ENCODE data around the gene SF3B6.

Gene SF3B6

DNA sequence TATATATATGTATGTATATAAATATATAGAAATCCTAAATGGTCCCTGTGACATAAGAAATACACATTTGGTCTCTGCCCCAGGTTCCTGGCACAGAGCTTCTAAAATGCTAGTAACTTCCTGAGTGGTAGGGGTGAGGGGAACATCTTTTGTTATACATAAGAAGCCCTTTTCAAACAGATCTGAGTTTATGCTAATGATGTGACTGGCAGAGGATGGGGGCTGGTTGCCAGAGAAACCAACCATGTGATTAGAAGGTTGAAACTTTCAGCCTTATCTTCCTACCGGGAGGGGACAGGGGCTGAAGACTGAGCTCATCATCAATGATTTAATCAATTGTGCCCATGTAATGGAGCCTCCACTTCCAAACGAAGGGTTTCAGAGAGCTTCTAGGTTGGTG lies 49.9 kb downstream of the SF3B6 start:
- H3K4me3 ChIP-seq (replicated peaks; ENCODE audit: low read depth, low read length): no peak overlapping the region
- DNase-seq (ENCODE audit: low read depth): no peak
- TF ChIP-seq CTCF (IDR thresholded peaks at IDR 0.05; ENCODE audit: low read length, missing control alignments): no peak

DNA sequence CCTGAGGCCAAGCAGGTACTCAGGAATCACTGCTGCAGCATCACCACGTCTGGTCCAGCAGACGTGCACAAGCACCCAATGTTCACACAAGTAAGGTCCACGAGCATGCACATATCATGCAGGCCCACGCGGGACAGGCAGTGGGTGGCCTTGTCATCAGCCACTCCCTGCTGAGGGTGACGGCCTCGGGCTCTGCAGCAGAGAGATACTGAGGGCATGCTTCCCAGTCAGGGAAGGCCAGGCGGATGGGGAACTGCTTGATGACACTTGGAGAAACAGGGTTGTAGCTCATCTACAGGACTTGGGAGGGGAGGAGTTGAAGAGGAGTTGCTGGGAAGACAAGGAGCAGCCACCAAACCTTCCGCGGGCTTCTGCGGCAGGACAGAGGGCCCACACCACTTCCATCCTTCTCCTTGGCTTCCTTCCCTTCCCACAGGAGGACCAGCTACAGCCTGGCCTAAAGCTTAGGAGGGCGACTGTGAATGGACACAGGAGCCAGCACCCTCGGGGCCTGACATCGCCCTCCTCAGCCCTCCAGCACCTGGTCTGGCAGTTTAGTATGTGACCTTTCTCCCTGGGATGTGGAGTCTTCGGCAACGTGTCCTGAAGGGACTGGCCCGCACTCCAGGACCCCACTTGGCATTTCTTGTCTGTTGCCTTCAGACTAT lies 51.0 kb downstream of the SF3B6 start:
- DNase-seq (ENCODE audit: low read depth): no peak
- H3K4me3 ChIP-seq (replicated peaks; ENCODE audit: low read depth, low read length): no peak overlapping the region
- no peak for TF ChIP-seq CTCF (IDR thresholded peaks at IDR 0.05; ENCODE audit: low read length, missing control alignments)

- TF ChIP-seq CTCF (IDR thresholded peaks at IDR 0.05; ENCODE audit: low read length, missing control alignments): peak; percentile 44
- DNase-seq (ENCODE audit: low read depth): peak; percentile 49
- H3K4me3 ChIP-seq (replicated peaks; ENCODE audit: low read depth, low read length): no peak overlapping the region
These were observed 52.1 kb downstream of the SF3B6 start for GRCh38 chr2:24024018-24024417.

DNA sequence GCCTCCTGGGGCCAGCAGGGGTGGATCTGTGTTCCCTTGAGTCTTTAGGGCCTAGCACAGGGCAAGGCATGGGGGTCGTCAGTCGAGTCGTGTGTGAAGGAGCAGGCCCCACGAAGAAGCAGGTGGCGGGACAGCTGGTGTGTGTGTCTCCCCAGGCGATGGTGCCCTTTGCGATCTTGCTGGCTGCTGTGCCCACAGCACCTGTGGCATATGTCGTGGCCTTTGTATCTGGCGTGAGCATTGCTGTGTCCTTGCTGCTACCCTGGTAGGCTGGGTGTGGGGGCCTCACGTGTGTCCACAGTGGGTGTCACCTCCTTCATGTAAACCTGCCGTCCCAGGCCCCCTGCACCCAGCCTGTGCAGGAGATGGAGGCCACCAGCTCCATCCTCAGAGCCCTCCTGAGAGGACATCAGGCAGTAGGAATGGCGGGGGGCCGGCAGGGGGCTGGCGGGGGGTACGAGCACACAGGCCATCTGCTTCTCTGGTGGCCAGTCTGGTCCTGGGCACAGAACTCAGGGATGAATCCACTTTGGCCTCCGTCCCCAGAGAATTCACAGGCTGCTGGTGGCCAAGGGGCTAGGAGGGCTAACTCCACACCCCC lies 53.1 kb downstream of the SF3B6 start:
- no peak overlapping the region for H3K4me3 ChIP-seq (replicated peaks; ENCODE audit: low read depth, low read length)
- TF ChIP-seq CTCF (IDR thresholded peaks at IDR 0.05; ENCODE audit: low read length, missing control alignments): no peak
- DNase-seq (ENCODE audit: low read depth): no peak

- DNase-seq (ENCODE audit: low read depth): no peak
- TF ChIP-seq CTCF (IDR thresholded peaks at IDR 0.05; ENCODE audit: low read length, missing control alignments): no peak
- H3K4me3 ChIP-seq (replicated peaks; ENCODE audit: low read depth, low read length): no peak overlapping the region
These were observed 53.7 kb downstream of the SF3B6 start for GRCh38 chr2:24022324-24022974.

DNA sequence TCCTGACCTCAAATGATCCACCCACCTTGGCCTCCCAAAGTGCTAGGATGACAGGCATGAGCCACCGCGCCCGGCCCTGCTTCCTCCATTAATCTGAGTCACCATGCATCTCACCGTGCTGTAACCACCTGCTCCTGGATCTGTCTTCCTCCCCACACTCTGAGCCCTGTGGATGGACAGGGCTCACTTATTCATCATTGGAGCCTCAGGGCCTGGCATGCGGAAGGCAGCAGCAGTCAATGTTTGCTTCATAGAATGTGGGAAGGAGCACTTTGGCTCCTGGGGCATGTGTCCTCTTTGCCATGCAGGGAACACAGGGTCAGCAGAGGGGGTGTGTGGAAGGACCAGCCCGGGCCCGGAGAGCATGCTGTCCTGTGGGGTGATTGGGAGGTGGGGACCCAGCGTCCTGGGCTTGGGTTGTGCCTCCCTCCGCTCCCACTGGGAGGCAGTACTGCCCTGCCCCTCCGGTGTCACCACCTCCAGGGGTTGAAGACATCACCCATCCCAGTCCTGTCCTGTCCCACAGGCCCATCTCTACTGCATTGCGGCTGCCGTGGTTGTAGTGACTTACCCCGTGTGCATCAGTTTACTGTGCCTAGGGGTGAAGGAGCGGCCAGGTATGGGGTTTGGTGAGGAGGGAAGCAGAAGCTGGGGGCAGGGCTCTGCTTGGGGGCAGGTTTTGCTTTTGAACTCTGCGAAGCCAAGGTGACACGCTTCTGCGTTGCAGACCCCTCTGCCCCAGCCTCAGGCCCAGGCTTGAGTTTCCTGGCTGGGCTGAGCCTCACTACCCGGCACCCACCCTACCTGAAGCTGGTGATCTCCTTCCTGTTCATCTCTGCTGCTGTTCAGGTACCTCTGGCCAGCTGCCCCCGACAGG lies 54.8 kb downstream of the SF3B6 start:
- H3K4me3 ChIP-seq (replicated peaks; ENCODE audit: low read depth, low read length): no peak overlapping the region
- TF ChIP-seq CTCF (IDR thresholded peaks at IDR 0.05; ENCODE audit: low read length, missing control alignments): peak; percentile 26
- DNase-seq (ENCODE audit: low read depth): no peak

All from fibroblast of pulmonary artery (primary cell).